AG09319 (cell line): ENCODE data around the gene EGFR.

Experiments used
- DNase-seq: peaks from one replicate; pipeline ENCODE4 v3.0.0-alpha.2; 2010; ENCODE audit warnings: low read depth; ENCODE audit errors: extremely low read depth
- TF ChIP-seq, protein P1 (sequence below): IDR thresholded peaks from 2 replicates; pipeline ENCODE4 v1.5.1; 2011; ENCODE audit warnings: low read depth, mild to moderate bottlenecking, inconsistent platforms, low read length, moderate library complexity

EGFR gene

DNA sequence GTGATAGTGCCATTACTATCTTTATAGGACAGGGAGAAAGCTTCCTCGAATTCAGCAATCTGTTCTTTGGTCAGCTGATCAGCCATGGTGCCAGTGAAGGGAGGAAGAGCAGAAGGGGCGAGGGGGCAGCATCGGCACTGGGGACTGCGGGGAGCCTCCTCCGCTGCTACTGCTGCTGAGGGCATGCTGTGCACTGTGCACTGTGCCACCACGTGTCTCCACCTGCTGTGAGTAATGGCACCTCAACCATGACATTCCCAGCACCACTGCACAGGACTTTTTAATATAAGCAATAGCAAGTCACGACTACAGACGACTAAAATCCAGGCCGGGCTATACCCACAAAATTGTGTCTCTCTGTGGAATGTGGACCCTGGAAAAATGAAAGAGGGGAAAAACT is 241.4 kb downstream of the EGFR start:
- DNase-seq: no peak
- TF ChIP-seq, protein P1, sequence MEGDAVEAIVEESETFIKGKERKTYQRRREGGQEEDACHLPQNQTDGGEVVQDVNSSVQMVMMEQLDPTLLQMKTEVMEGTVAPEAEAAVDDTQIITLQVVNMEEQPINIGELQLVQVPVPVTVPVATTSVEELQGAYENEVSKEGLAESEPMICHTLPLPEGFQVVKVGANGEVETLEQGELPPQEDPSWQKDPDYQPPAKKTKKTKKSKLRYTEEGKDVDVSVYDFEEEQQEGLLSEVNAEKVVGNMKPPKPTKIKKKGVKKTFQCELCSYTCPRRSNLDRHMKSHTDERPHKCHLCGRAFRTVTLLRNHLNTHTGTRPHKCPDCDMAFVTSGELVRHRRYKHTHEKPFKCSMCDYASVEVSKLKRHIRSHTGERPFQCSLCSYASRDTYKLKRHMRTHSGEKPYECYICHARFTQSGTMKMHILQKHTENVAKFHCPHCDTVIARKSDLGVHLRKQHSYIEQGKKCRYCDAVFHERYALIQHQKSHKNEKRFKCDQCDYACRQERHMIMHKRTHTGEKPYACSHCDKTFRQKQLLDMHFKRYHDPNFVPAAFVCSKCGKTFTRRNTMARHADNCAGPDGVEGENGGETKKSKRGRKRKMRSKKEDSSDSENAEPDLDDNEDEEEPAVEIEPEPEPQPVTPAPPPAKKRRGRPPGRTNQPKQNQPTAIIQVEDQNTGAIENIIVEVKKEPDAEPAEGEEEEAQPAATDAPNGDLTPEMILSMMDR: no peak

DNA sequence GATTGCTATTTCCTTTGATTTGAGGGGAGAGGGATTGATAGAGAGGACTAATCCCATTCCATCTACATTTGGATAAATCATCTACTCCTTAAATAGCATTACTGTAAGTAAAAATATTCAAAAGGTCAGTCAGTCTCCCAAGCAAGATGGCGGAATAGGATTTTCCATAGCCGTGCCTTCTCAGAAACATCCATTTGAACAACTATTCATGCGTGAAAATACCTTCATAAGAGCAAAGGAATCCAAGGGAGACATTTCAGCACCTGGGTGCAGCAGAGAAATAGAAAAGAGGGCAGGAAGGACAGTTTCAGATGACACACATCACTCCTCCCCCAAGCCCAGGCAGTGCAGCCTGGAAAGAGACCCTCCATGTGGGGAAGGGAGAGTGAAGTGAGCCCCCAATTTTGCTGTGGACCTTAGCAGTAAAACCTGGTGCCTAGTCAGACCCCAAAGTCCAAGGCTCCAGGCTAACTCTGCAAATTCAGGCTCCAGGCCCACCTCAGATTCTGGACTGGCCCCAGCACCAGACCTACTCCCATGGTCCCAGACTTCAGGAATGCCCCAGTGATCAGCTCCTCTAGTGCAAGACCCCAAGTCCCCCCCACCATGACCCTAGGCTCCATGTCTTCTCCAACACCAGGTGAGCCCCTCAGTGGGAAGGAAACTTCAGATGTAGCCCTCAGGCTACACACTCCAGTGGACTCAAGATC is 242.0 kb downstream of the EGFR start:
- TF ChIP-seq, protein P1: no peak
- DNase-seq: no peak
